Vagina (tissue), 2 donors: ENCODE measurements around the gene DNAH6. TPM values are rescaled to one million over a fixed set of nuclear protein-coding genes. Genes with fewer than 3 reads are reported as not detected.
"Not testable (repeated sequence)": the region's sequence is repeated elsewhere in the genome, so short reads cannot be mapped to it uniquely, and the experiment has no call there.

Experiments used
- DNase-seq, 2 donors: peaks; one replicate each; pipeline ENCODE4 v3.0.0-alpha.2; 2017; ENCODE audit errors: extremely low spot score in 2 of 2
- H3K27ac ChIP-seq: fragments of 200-600 bp; sonication (generic); one replicate; pipeline ENCODE4 v1.5.1; 2019
- H3K27me3 ChIP-seq: fragments of 200-600 bp; sonication (generic); one replicate; pipeline ENCODE4 v1.5.1; 2019
- H3K36me3 ChIP-seq, 2 donors: fragments of 200-600 bp; sonication (generic); one replicate each; pipeline ENCODE4 v1.5.1; 2017 to 2019
- H3K4me1 ChIP-seq: fragments of 200-600 bp; sonication (generic); one replicate; pipeline ENCODE4 v1.5.1; 2019
- H3K4me3 ChIP-seq, 2 donors: fragments of 200-600 bp; sonication (generic); 1 replicate in 1 of 2; 2 replicates in 1 of 2; pipeline ENCODE4 v1.5.1; 2016 to 2019
- H3K9me3 ChIP-seq: fragments of 200-600 bp; sonication (generic); one replicate; pipeline ENCODE4 v1.5.1; 2019
- POLR2A ChIP-seq, 2 donors: fragments of 450-650 bp; IDR thresholded peaks; one replicate each; pipeline ENCODE4 v1.6.1; 2017; ENCODE audit warnings: antibody characterized with exemption in 2 of 2, mild to moderate bottlenecking in 2 of 2, moderate library complexity in 2 of 2
- POLR2AphosphoS5 ChIP-seq, 2 donors: sonication (generic); formaldehyde crosslinking; IDR thresholded peaks; one replicate each; pipeline ENCODE4 v1.9.0; 2017; ENCODE audit warnings: antibody characterized with exemption in 2 of 2, mild to moderate bottlenecking in 2 of 2, low read depth in 1 of 2; ENCODE audit not compliant: insufficient read depth in 1 of 2
- intact Hi-C: fragments of 100-400 bp; cut with DNase I; formaldehyde crosslinking; loops from one replicate; pipeline ENCODE4 v1.15.1; 2023
- total RNA-seq: library from RNA; depleted of rRNA; stranded (reverse); fragments of >200 nt; gene quantifications from one replicate; pipeline ENCODE4 v1.2.3, GENCODE V29; 2016
- TF ChIP-seq, protein P1 (sequence below), 3 experiments: fragments of 450-650 bp in 2 of 3; fragments of 200-600 bp in 1 of 3; sonication (generic) in 1 of 3; IDR thresholded peaks; one replicate each; pipeline ENCODE4 v1.5.1; 2017 to 2019; ENCODE audit warnings: antibody characterized with exemption in 3 of 3, mild to moderate bottlenecking in 2 of 3, moderate library complexity in 2 of 3

The DNAH6 gene
- total RNA-seq, 1 donor from 2014 or later: 0.49 TPM

DNA sequence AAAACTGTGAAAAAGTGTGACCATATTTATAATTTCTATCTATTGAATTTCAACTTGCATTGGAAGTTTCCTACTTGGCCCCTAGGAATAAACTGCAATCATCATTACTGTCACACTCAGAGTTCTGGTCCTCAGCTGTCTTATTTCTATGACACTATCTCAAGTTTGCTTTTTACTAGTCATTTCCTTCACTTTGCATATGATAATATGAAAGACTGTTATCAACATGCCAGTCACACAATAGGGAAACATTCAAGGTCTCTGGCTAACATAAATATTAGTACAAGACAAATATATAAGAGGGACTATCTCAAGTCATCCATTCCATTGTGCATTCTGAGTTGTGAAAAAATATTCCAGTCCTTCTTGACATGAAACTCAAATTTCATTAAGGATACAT, 28.7 kb downstream of the DNAH6 start:
- H3K4me1 ChIP-seq: no peaks in the 10 kb centered on the region
- H3K36me3 ChIP-seq: no peaks in the 10 kb centered on the region
- TF ChIP-seq, protein P1, sequence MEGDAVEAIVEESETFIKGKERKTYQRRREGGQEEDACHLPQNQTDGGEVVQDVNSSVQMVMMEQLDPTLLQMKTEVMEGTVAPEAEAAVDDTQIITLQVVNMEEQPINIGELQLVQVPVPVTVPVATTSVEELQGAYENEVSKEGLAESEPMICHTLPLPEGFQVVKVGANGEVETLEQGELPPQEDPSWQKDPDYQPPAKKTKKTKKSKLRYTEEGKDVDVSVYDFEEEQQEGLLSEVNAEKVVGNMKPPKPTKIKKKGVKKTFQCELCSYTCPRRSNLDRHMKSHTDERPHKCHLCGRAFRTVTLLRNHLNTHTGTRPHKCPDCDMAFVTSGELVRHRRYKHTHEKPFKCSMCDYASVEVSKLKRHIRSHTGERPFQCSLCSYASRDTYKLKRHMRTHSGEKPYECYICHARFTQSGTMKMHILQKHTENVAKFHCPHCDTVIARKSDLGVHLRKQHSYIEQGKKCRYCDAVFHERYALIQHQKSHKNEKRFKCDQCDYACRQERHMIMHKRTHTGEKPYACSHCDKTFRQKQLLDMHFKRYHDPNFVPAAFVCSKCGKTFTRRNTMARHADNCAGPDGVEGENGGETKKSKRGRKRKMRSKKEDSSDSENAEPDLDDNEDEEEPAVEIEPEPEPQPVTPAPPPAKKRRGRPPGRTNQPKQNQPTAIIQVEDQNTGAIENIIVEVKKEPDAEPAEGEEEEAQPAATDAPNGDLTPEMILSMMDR (IDR thresholded peaks at IDR 0.05): no peak
- TF ChIP-seq POLR2A (IDR thresholded peaks at IDR 0.05): no peak
- DNase-seq: no peak
- H3K4me3 ChIP-seq: no peak overlapping the region
- no peak overlapping the region for H3K27ac ChIP-seq
- intact Hi-C loops: no loop called here
- H3K27me3 ChIP-seq: no peaks in the 10 kb centered on the region
- H3K9me3 ChIP-seq: no peaks in the 10 kb centered on the region

DNA sequence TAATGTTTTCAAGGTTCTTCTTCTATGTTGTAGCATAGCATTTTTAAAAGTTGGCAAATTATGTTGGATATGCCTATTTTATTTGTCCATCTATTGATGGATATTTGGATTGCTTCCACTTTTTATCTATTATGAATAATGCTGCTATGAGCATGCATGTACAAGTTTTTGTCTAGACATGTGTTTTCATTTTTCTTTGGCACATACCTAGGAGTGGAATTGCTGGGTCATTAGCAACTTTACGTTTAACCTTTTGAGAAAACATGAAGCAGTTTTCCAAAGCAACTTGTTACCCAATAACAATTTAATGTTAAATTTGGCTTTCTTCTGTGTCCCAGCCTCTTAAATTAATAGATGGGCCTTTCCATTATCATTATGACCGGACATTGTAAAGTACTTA, 30.3 kb downstream of the DNAH6 start:
- no peaks in the 10 kb centered on the region for H3K36me3 ChIP-seq
- DNase-seq: no peak
- H3K4me3 ChIP-seq: no peak overlapping the region
- TF ChIP-seq POLR2A (IDR thresholded peaks at IDR 0.05) (no peak), POLR2AphosphoS5 (IDR thresholded peaks at IDR 0.05; ENCODE audit: insufficient read depth in 1 of 2, low read depth in 1 of 2) (no peak)
- TF ChIP-seq, protein P1 (IDR thresholded peaks at IDR 0.05): no peak
- no peaks in the 10 kb centered on the region for H3K27me3 ChIP-seq
- no peaks in the 10 kb centered on the region for H3K4me1 ChIP-seq
- no peak overlapping the region for H3K27ac ChIP-seq
- H3K9me3 ChIP-seq: no peaks in the 10 kb centered on the region
- intact Hi-C loops: no loop called here

- Histone ChIP-seq H3K9me3 (no peaks in the 10 kb centered on the region), H3K27ac (no peak overlapping the region), H3K27me3 (no peaks in the 10 kb centered on the region), H3K36me3 (no peaks in the 10 kb centered on the region), H3K4me1 (no peaks in the 10 kb centered on the region), H3K4me3 (no peak overlapping the region)
- TF ChIP-seq, protein P1 (IDR thresholded peaks at IDR 0.05): no peak
- TF ChIP-seq POLR2AphosphoS5 (IDR thresholded peaks at IDR 0.05; ENCODE audit: insufficient read depth in 1 of 2, low read depth in 1 of 2): no peak
- TF ChIP-seq POLR2A (IDR thresholded peaks at IDR 0.05): no peak
- intact Hi-C loops: no loop called here
- DNase-seq: no peak
Measured at GRCh38 chr2:84548303-84548702, 32.0 kb downstream of the DNAH6 start.

DNA sequence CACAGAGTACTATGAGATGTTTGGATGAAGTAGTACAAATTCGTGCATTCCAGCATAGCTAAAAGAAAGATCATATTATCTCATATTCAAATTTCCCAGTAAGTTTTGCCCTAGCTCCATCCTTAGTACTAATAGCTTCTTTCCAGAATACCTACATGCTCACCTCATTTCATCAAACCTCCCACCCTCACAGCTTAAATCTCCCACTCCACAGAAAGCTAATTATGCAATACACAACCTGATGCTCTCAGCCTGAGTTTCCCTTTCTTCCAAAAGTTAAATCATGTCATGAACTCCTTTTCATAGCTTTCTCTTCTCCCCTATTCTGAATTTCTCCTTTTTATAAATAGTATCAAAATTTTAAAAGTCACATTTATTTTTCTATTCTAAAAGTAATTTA, 34.6 kb downstream of the DNAH6 start:
- TF ChIP-seq POLR2AphosphoS5 (IDR thresholded peaks at IDR 0.05; ENCODE audit: insufficient read depth in 1 of 2, low read depth in 1 of 2) (no peak), POLR2A (IDR thresholded peaks at IDR 0.05) (no peak)
- TF ChIP-seq, protein P1 (IDR thresholded peaks at IDR 0.05): no peak
- no peak overlapping the region for H3K27ac ChIP-seq
- no peaks in the 10 kb centered on the region for H3K9me3 ChIP-seq
- intact Hi-C loops: no loop called here
- H3K4me3 ChIP-seq: no peak overlapping the region
- no peaks in the 10 kb centered on the region for H3K36me3 ChIP-seq
- no peaks in the 10 kb centered on the region for H3K4me1 ChIP-seq
- H3K27me3 ChIP-seq: no peaks in the 10 kb centered on the region
- no peak for DNase-seq

- H3K27ac ChIP-seq, H3K4me1 ChIP-seq, intact Hi-C loops, DNase-seq, H3K36me3 ChIP-seq, H3K9me3 ChIP-seq, H3K4me3 ChIP-seq, H3K27me3 ChIP-seq: not testable (repeated sequence)
Measured at GRCh38 chr2:84551526-84551925, 35.2 kb downstream of the DNAH6 start.

- Histone ChIP-seq H3K36me3 (no peaks in the 10 kb centered on the region), H3K27ac (no peak overlapping the region), H3K27me3 (no peaks in the 10 kb centered on the region), H3K9me3 (peaks cover 7% of the 10 kb centered on the region), H3K4me1 (no peaks in the 10 kb centered on the region), H3K4me3 (no peak overlapping the region)
- TF ChIP-seq POLR2AphosphoS5 (IDR thresholded peaks at IDR 0.05; ENCODE audit: insufficient read depth in 1 of 2, low read depth in 1 of 2) (no peak), POLR2A (IDR thresholded peaks at IDR 0.05) (no peak)
- TF ChIP-seq, protein P1 (IDR thresholded peaks at IDR 0.05): no peak
- intact Hi-C loops: no loop called here
- no peak for DNase-seq
Measured at GRCh38 chr2:84556190-84556589, 39.9 kb downstream of the DNAH6 start.
